Breast epithelium (tissue), 3 donors: ENCODE data around the gene SYMPK.

Experiments used
- POLR2AphosphoS5 ChIP-seq, 3 donors: sonication (generic); formaldehyde crosslinking; IDR thresholded peaks; one replicate each; pipeline ENCODE4 v1.6.1; 2017; ENCODE audit warnings: antibody characterized with exemption in 3 of 3
- TF ChIP-seq, protein P1 (sequence below), 3 donors: fragments of 450-650 bp; IDR thresholded peaks; one replicate each; pipeline ENCODE4 v1.5.1; 2016 to 2017; ENCODE audit warnings: antibody characterized with exemption in 3 of 3, mild to moderate bottlenecking in 3 of 3, moderate library complexity in 3 of 3

GRCh38 chr19:45825917-45826893 lies 36.7 kb downstream of the SYMPK start:
- TF ChIP-seq, protein P1, sequence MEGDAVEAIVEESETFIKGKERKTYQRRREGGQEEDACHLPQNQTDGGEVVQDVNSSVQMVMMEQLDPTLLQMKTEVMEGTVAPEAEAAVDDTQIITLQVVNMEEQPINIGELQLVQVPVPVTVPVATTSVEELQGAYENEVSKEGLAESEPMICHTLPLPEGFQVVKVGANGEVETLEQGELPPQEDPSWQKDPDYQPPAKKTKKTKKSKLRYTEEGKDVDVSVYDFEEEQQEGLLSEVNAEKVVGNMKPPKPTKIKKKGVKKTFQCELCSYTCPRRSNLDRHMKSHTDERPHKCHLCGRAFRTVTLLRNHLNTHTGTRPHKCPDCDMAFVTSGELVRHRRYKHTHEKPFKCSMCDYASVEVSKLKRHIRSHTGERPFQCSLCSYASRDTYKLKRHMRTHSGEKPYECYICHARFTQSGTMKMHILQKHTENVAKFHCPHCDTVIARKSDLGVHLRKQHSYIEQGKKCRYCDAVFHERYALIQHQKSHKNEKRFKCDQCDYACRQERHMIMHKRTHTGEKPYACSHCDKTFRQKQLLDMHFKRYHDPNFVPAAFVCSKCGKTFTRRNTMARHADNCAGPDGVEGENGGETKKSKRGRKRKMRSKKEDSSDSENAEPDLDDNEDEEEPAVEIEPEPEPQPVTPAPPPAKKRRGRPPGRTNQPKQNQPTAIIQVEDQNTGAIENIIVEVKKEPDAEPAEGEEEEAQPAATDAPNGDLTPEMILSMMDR (IDR thresholded peaks at IDR 0.05): no peak
- no peak for TF ChIP-seq POLR2AphosphoS5 (IDR thresholded peaks at IDR 0.05)
